ENCODE results near the gene TMEM107. TPM values are rescaled to one million over a fixed set of nuclear protein-coding genes. Genes with fewer than 3 reads are reported as not detected.
A peak's percentile ranks its signal among the peaks of the same experiment; 100 is the strongest.

Gene TMEM107
- total RNA-seq, 4 donors from 2014 or later, result 15.9 to 21.0 (median 17.6) TPM

DNA sequence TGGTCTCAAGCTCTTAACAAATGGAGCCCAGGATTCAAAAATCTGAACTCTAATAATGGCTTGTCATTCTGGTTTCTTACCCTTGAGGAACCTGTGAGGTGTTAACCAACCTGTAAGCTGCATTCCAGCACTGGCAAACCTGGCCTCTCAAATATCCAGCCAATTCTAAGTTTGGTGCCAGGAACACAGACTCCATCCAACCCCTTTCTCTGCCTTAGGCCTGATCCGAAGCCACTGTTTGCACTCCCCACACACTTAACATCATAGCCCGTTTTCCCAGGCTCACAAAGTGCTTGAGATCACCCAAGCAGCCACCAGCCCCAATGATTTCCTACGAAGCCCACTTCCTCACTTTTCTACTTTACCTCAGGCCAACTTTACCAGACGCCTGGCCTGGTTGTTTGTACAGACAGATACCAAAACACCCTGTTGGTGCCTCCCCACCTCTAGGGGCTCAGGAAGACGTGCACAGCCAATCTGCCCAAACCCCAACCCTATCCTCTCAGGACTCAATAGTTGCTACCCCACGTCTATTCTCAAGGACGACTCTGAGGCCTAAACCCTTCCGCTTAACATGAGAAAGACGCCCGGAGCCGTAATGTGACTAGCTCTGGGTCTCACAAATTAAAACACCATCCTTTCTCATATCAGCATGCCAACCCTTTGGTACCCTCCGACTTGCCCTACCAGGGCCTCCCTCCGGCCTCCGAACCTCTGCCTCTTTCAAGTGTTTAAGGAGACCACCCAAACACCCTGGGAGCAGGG is 20.8 kb downstream of the TMEM107 start:
- peak; percentile 63 to 85 for DNase-seq (ENCODE audit: low spot score in 2 of 2)
- H3K4me3 ChIP-seq (ENCODE audit: low read depth, poor library complexity, severe bottlenecking), result peak overlapping the region; percentile 86
- TF ChIP-seq POLR2A (IDR thresholded peaks at IDR 0.05), result no peak
- TF ChIP-seq, protein P1, sequence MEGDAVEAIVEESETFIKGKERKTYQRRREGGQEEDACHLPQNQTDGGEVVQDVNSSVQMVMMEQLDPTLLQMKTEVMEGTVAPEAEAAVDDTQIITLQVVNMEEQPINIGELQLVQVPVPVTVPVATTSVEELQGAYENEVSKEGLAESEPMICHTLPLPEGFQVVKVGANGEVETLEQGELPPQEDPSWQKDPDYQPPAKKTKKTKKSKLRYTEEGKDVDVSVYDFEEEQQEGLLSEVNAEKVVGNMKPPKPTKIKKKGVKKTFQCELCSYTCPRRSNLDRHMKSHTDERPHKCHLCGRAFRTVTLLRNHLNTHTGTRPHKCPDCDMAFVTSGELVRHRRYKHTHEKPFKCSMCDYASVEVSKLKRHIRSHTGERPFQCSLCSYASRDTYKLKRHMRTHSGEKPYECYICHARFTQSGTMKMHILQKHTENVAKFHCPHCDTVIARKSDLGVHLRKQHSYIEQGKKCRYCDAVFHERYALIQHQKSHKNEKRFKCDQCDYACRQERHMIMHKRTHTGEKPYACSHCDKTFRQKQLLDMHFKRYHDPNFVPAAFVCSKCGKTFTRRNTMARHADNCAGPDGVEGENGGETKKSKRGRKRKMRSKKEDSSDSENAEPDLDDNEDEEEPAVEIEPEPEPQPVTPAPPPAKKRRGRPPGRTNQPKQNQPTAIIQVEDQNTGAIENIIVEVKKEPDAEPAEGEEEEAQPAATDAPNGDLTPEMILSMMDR (IDR thresholded peaks at IDR 0.05), result no peak
- WGBS, 2 donors, result 8 to 9% methylated on average over 14 of the region's 14 CpGs
- intact Hi-C loops (cut with DNase I; ENCODE audit: low total_unique reads), result no loop called here

DNA sequence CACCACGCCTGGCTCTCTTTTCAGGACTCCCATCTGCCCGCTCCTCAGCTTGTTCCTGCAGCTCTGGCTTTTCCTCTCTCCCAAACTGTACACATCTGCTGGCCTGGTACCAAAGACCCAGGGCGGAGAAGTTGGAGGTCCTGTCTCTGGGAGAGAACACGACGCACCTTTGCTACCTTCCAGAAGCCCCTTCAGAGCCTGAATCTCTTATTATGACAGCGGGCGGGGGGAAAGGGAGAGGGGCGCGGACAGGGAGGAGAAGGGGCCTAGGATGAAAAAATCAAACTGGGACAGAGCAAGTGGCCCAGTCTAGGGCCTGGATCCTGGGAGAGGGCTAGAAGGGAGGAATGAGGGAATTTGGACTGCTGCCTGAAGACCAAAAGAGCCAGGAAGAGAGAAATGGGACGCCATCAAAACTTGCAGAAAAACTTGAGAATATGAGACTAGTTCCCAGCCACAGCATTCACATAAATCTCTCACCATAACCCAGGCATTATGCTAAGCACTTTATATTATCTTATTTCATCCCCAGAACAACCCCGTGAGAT is 21.5 kb downstream of the TMEM107 start:
- H3K4me3 ChIP-seq (ENCODE audit: low read depth, poor library complexity, severe bottlenecking), result peak overlapping the region; percentile 86
- DNase-seq (ENCODE audit: low spot score in 2 of 2), result no peak
- WGBS, 2 donors, result 8% methylated on average over 11 of the region's 11 CpGs
- TF ChIP-seq POLR2A (IDR thresholded peaks at IDR 0.05), result no peak
- TF ChIP-seq, protein P1 (IDR thresholded peaks at IDR 0.05), result no peak
- intact Hi-C loops (cut with DNase I; ENCODE audit: low total_unique reads), result no loop called here

DNA sequence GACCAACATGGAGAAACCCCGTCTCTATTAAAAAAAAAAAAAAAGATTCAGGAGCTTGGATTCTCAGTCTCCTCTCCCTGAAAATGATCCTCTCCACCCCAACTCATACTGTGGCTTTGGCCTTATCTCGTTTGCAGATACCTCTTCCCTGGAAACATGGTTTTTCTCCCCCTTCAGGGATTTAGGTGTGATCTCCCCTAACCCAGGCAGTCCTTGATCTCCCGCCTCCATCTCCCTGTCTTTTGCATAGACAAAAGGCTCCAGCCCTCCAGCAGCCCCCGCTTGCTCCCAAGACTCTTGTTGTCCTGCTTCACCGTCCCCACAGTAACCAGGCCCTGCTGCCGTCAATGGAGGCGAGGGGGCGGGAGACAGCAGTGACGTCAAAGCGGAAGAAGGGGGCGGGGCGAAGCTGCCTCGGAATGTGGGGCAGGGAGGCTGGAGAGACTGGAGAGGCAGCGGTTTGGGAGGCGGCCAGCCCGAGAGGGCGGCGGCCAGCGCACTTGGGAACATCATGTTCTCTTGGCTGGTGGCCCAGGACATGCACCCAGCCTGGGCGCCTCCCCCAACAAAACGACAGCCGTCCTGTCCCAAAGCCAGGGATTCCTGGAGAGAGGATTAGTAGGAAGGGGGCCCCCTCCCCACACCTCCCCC is 22.1 kb downstream of the TMEM107 start:
- DNase-seq (ENCODE audit: low spot score in 2 of 2), result peak; percentile 99 to 100
- 2 to 4% methylated on average over 22 of the region's 22 CpGs for WGBS, 2 donors
- H3K4me3 ChIP-seq (ENCODE audit: low read depth, poor library complexity, severe bottlenecking), result no peak overlapping the region
- TF ChIP-seq POLR2A (IDR thresholded peaks at IDR 0.05), result no peak
- TF ChIP-seq, protein P1 (IDR thresholded peaks at IDR 0.05), result no peak
- intact Hi-C loops (cut with DNase I; ENCODE audit: low total_unique reads), result no loop called here

DNA sequence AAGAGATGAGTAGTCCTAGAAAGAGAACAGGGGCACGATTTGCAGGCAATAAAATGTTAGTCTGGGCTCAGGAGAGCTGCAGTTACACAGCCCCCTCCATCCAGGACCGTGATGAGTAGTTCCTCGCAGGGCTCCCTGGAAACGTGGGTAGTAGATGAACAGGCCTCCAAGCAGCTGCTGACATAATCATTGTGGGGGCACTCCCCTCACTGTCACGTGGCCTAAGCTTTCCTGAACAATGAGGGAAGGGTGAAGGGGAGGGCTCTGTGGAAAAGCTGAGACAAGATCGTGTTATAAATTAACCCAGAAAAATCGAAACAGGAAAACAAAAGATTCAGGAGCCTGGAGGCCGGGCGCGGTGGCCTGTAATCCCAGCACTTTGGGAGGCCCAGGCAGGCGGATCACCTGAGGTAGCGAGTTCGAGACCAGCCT is 22.6 kb downstream of the TMEM107 start:
- intact Hi-C loops (cut with DNase I; ENCODE audit: low total_unique reads), result no loop called here
- TF ChIP-seq POLR2A (IDR thresholded peaks at IDR 0.05), result no peak
- TF ChIP-seq, protein P1 (IDR thresholded peaks at IDR 0.05), result no peak
- H3K4me3 ChIP-seq (ENCODE audit: low read depth, poor library complexity, severe bottlenecking), result no peak overlapping the region
- peak; percentile 94 to 96 for DNase-seq (ENCODE audit: low spot score in 2 of 2)
- WGBS, 2 donors, result 5 to 8% methylated on average over 13 of the region's 13 CpGs

DNA sequence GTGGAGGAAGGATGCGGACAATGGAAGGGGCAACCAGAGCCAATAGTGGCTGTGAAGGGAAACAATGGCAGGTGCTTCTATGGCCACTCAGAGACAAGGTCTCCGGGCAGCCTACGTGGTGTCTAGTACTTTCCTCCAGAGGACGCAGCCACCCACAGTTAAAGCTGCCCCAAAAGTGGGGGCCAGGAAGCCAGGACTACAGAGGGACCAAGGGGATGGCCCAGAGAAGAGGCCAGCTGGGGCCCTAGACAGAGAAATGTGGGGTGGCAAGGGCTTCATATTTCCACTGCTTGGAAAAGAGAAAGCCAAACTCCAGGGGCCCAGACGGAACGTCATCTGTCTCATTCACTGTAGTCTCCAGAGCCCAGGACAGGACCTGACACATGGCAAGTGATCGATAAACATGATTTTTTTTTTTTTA is 23.1 kb downstream of the TMEM107 start:
- no peak for TF ChIP-seq POLR2A (IDR thresholded peaks at IDR 0.05)
- TF ChIP-seq, protein P1 (IDR thresholded peaks at IDR 0.05), result no peak
- peak in 1 of 2 donors; percentile 88 for DNase-seq (ENCODE audit: low spot score in 2 of 2)
- no peak overlapping the region for H3K4me3 ChIP-seq (ENCODE audit: low read depth, poor library complexity, severe bottlenecking)
- intact Hi-C loops (cut with DNase I; ENCODE audit: low total_unique reads), result no loop called here
- WGBS, 2 donors, result 51 to 61% methylated on average over 7 of the region's 7 CpGs

Measured in lower leg skin (tissue), 4 donors.